Measurements from ENCODE around the gene PTPRN2.

Gene PTPRN2

DNA sequence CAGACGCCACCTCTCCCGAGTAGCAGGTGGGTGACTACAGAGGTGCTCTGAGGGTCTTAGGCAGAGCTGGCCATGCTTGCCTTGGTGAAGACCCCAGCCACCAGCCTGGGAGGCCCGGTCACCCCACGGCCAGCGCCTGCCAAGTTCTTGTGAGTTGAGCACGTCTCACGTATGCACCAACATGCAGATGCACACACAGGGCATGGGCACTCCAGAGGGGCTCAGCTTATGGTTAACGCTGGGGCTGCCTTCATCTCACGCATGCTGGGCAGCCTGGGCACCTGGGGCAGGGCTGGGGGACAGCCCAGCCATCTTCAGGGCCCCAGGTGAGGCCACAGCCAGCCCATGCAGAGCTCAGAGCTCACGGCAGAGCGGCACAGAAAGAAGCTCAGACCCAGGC is 41.0 kb downstream of the PTPRN2 start:
- CTCF ChIA-PET: no interaction called here
- TF ChIP-seq, protein P1, sequence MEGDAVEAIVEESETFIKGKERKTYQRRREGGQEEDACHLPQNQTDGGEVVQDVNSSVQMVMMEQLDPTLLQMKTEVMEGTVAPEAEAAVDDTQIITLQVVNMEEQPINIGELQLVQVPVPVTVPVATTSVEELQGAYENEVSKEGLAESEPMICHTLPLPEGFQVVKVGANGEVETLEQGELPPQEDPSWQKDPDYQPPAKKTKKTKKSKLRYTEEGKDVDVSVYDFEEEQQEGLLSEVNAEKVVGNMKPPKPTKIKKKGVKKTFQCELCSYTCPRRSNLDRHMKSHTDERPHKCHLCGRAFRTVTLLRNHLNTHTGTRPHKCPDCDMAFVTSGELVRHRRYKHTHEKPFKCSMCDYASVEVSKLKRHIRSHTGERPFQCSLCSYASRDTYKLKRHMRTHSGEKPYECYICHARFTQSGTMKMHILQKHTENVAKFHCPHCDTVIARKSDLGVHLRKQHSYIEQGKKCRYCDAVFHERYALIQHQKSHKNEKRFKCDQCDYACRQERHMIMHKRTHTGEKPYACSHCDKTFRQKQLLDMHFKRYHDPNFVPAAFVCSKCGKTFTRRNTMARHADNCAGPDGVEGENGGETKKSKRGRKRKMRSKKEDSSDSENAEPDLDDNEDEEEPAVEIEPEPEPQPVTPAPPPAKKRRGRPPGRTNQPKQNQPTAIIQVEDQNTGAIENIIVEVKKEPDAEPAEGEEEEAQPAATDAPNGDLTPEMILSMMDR (IDR thresholded peaks at IDR 0.05; ENCODE audit: insufficient read depth, low read length, missing control alignments): no peak
- POLR2A ChIA-PET: no interaction called here
- no peak overlapping the region for H3K4me3 ChIP-seq (ENCODE audit: low read depth, low read length)
- DNase-seq (ENCODE audit: low read depth, low spot score): no peak

DNA sequence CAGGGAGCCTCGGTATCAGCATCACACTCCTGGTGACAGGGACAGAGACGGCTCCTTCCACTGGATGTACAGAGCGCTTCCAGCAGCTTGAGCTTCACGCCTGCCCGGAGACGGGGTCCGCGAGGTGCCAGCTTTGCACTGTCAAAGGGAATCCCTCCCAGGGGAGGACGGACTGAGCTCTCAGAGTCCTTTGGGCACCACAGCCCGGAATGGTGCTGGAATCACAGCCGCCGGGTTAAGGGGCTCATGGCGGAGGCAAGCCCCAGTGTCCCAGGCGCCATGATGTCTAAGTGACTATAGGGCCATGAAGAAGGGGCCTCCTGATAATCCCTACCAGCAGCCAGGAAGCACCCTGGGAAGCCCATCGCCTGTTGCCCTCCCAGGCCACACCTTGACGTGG is 41.4 kb downstream of the PTPRN2 start:
- ChIA-PET POLR2A (no interaction called here), CTCF (no interaction called here)
- H3K4me3 ChIP-seq (ENCODE audit: low read depth, low read length): no peak overlapping the region
- TF ChIP-seq, protein P1 (IDR thresholded peaks at IDR 0.05; ENCODE audit: insufficient read depth, low read length, missing control alignments): no peak
- no peak for DNase-seq (ENCODE audit: low read depth, low spot score)

DNA sequence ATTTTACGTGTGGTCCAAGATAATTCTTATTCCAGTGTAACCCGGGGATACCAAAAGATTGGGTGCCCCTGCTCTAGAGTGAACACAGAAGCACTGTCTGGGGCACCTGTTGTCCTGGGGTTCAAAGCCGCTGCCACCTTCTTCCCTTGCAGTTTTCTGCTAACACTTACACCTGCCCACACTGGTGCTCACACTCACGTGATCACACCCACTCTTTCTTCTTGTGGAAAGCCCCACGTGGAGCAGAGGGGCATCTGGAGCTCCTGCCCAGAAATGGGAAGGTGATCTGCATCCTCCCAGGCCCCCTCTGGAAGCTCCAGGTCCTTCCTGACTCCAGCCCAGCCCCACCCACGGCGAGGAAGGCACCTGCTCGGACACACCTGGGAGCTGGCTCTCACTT is 42.9 kb downstream of the PTPRN2 start:
- H3K4me3 ChIP-seq (ENCODE audit: low read depth, low read length): no peak overlapping the region
- CTCF ChIA-PET: no interaction called here
- POLR2A ChIA-PET: interaction anchor here (0.6 kb wide), 1 partner anchor 393 kb away, joined by 3 read pairs; no protein-coding TSS in a partner anchor
- no peak for DNase-seq (ENCODE audit: low read depth, low spot score)
- TF ChIP-seq, protein P1 (IDR thresholded peaks at IDR 0.05; ENCODE audit: insufficient read depth, low read length, missing control alignments): no peak

DNA sequence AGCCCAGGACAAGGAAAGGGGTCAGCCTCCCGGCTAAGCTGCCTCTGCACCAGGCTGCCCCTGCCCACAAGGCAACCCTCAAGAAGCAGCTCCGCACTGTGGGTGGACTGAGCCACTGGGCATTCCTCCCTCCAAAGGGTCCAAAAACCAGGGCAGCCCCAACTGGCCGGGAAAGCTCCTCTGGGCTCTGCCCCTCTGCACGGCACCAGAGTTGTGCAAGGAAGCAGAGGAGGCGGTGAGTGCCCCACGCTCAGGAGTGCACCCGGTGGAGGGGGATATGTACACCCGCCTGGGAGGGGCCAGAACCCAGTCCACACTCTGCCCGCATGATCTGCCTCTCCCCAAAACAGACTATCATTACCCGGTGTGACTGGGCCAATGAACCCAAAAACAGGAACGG is 43.8 kb downstream of the PTPRN2 start:
- CTCF ChIA-PET: no interaction called here
- DNase-seq (ENCODE audit: low read depth, low spot score): no peak
- TF ChIP-seq, protein P1 (IDR thresholded peaks at IDR 0.05; ENCODE audit: insufficient read depth, low read length, missing control alignments): no peak
- POLR2A ChIA-PET: no interaction called here
- no peak overlapping the region for H3K4me3 ChIP-seq (ENCODE audit: low read depth, low read length)

DNA sequence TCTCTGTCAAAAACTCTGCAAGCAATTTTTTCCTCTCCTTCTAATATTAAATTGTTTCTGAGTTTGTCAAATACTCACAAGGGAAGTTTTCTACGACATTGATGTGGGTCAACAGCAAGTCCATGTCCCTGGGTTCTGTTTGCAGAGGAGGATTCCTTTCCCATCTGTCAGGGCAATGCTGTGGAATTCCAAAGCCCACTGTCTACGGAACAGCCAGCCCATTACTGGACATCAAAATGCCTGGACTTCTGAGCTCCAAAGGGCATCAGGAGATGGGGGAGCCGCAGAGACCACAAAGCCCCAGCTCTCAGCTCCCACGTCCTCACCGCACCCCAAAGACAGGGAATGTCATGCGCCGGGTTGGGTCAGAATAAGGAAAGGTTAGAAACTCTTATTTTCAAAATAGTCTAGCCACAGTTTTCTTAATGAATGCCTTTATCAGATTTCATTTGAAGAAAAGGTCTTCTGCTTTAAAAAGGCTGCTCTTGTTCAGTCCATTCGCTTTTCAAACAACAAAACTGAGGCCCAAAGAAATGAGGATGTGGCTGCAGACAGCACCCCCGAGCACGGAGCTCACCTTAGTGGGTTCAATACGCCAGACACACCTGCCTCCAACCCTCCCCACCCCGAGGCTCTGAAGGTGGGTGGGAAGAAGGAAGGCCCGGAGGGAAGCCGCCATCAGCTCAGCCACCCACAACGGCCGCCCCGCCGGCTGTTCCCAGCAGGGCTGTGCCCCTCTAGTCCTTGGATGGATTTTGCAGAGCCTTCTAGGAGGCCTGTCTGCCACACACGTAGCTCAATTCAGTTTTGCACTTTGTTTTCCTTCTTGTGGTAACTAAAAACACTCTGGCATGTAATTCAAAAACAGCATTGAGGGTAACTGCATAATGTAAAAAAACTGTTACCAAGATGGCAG is 44.7 kb downstream of the PTPRN2 start:
- ChIA-PET CTCF (no interaction called here), POLR2A (no interaction called here)
- H3K4me3 ChIP-seq (ENCODE audit: low read depth, low read length): no peak overlapping the region
- TF ChIP-seq, protein P1 (IDR thresholded peaks at IDR 0.05; ENCODE audit: insufficient read depth, low read length, missing control alignments): no peak
- no peak for DNase-seq (ENCODE audit: low read depth, low spot score)

DNA sequence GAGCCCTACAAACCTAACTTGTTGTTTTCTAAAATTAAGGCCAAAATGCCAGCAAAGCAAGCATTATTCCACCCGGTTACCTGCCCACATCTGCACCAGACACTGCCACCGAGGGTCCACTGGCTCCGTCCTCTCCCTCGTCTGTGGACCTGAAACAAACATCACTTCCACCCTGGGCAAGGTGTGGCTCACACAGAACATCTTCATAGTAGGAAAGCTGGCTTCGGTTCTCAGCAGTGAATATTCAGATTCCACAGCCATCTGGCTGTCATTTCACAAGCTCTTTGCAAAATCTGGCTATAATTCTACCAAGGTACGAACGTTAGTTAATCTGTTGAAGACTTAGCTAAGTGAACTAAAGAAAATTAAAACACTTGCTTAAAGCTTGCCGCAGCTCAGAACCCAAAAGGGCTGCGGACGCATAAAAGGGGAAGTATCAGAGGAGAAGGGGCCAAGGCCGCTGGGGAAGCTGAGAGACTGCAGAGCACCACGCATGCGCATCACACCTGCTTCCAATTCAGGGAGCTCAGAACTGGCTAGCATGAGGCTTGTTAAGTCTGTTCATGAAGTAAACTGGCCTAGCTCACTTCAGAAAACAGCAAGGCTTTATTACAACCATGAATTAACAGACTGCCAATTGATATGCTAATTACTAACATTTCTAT is 46.1 kb downstream of the PTPRN2 start:
- ChIA-PET POLR2A (no interaction called here), CTCF (no interaction called here)
- H3K4me3 ChIP-seq (ENCODE audit: low read depth, low read length): no peak overlapping the region
- TF ChIP-seq, protein P1 (IDR thresholded peaks at IDR 0.05; ENCODE audit: insufficient read depth, low read length, missing control alignments): no peak
- no peak for DNase-seq (ENCODE audit: low read depth, low spot score)

All from AG04449 (cell line).